ENCODE measurements around the gene SPINT2.

DNA sequence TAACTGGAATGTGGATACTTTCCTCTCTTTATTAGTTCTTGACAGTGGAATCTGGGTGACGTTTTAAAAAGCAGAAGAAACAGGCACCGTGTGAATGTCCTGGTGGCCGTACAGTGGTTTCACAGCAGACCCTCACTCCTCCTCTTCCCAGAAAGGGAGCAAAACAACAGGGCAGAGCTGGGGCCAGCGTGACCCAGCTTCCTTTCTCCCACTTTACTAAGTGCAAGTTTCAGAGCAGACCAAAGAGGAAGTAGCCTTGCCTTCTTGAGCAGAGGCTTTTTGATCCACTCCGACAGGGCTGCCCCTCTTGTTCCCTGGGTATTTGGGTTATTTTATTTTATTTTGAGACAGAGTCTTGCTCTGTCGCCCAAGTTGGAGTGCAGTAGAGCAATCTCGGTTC is 20.0 kb downstream of the SPINT2 start:
- TF ChIP-seq POLR2AphosphoS2 (conservative IDR thresholded peaks at IDR 0.05; ENCODE audit: low read length) (no peak), POLR2A (IDR thresholded peaks at IDR 0.05; ENCODE audit: low read length) (no peak), SREBF2 (IDR thresholded peaks at IDR 0.05) (no peak), SMC3 (IDR thresholded peaks at IDR 0.05) (no peak), RCOR1 (IDR thresholded peaks at IDR 0.05; ENCODE audit: low read depth, low read length) (no peak), MAFK (IDR thresholded peaks at IDR 0.05; ENCODE audit: partially characterized antibody) (no peak), CBX8 (IDR thresholded peaks at IDR 0.05) (no peak), MAZ (IDR thresholded peaks at IDR 0.05; ENCODE audit: borderline replicate concordance, low read depth, low read length) (no peak), CEBPB (IDR thresholded peaks at IDR 0.05) (no peak)
- TF ChIP-seq, protein P1, sequence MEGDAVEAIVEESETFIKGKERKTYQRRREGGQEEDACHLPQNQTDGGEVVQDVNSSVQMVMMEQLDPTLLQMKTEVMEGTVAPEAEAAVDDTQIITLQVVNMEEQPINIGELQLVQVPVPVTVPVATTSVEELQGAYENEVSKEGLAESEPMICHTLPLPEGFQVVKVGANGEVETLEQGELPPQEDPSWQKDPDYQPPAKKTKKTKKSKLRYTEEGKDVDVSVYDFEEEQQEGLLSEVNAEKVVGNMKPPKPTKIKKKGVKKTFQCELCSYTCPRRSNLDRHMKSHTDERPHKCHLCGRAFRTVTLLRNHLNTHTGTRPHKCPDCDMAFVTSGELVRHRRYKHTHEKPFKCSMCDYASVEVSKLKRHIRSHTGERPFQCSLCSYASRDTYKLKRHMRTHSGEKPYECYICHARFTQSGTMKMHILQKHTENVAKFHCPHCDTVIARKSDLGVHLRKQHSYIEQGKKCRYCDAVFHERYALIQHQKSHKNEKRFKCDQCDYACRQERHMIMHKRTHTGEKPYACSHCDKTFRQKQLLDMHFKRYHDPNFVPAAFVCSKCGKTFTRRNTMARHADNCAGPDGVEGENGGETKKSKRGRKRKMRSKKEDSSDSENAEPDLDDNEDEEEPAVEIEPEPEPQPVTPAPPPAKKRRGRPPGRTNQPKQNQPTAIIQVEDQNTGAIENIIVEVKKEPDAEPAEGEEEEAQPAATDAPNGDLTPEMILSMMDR (IDR thresholded peaks at IDR 0.05), result no peak
- TF ChIP-seq, protein P2, sequence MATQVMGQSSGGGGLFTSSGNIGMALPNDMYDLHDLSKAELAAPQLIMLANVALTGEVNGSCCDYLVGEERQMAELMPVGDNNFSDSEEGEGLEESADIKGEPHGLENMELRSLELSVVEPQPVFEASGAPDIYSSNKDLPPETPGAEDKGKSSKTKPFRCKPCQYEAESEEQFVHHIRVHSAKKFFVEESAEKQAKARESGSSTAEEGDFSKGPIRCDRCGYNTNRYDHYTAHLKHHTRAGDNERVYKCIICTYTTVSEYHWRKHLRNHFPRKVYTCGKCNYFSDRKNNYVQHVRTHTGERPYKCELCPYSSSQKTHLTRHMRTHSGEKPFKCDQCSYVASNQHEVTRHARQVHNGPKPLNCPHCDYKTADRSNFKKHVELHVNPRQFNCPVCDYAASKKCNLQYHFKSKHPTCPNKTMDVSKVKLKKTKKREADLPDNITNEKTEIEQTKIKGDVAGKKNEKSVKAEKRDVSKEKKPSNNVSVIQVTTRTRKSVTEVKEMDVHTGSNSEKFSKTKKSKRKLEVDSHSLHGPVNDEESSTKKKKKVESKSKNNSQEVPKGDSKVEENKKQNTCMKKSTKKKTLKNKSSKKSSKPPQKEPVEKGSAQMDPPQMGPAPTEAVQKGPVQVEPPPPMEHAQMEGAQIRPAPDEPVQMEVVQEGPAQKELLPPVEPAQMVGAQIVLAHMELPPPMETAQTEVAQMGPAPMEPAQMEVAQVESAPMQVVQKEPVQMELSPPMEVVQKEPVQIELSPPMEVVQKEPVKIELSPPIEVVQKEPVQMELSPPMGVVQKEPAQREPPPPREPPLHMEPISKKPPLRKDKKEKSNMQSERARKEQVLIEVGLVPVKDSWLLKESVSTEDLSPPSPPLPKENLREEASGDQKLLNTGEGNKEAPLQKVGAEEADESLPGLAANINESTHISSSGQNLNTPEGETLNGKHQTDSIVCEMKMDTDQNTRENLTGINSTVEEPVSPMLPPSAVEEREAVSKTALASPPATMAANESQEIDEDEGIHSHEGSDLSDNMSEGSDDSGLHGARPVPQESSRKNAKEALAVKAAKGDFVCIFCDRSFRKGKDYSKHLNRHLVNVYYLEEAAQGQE (IDR thresholded peaks at IDR 0.05), result no peak
- TF ChIP-seq, protein P3, sequence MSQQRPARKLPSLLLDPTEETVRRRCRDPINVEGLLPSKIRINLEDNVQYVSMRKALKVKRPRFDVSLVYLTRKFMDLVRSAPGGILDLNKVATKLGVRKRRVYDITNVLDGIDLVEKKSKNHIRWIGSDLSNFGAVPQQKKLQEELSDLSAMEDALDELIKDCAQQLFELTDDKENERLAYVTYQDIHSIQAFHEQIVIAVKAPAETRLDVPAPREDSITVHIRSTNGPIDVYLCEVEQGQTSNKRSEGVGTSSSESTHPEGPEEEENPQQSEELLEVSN (IDR thresholded peaks at IDR 0.05; ENCODE audit: borderline replicate concordance, low read depth), result no peak
- TF ChIP-seq, protein P4, sequence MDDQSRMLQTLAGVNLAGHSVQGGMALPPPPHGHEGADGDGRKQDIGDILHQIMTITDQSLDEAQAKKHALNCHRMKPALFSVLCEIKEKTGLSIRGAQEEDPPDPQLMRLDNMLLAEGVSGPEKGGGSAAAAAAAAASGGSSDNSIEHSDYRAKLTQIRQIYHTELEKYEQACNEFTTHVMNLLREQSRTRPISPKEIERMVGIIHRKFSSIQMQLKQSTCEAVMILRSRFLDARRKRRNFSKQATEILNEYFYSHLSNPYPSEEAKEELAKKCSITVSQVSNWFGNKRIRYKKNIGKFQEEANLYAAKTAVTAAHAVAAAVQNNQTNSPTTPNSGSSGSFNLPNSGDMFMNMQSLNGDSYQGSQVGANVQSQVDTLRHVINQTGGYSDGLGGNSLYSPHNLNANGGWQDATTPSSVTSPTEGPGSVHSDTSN (IDR thresholded peaks at IDR 0.05), result no peak
- TF ChIP-seq, protein P5, sequence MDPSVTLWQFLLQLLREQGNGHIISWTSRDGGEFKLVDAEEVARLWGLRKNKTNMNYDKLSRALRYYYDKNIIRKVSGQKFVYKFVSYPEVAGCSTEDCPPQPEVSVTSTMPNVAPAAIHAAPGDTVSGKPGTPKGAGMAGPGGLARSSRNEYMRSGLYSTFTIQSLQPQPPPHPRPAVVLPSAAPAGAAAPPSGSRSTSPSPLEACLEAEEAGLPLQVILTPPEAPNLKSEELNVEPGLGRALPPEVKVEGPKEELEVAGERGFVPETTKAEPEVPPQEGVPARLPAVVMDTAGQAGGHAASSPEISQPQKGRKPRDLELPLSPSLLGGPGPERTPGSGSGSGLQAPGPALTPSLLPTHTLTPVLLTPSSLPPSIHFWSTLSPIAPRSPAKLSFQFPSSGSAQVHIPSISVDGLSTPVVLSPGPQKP (IDR thresholded peaks at IDR 0.05; ENCODE audit: low read depth, low read length), result no peak
